K562 (cell line): ENCODE measurements around the gene DNAH9. TPM values are rescaled to one million over a fixed set of nuclear protein-coding genes. Genes with fewer than 3 reads are reported as not detected.

Source experiments
- ATAC-seq: fragments of 200-7000 bp; cut with Tn5 transposase; 3 replicates; pipeline ENCODE4 v1.9.1; 2020; ENCODE audit warnings: moderate library complexity
- BruUV-seq: library from RNA; stranded (reverse); fragments of 400-500 nt; replicated peaks from 2 replicates; lab custom pipeline; 2021; lab: Mats Ljungman, UMichigan
- CTCF ChIA-PET: fragments of 300-600 bp; formaldehyde crosslinking; extraction: SDS; loops from one replicate; lab custom pipeline; 2021; ENCODE audit warnings: low intra/inter-chr PET ratio; lab: Yijun Ruan, JAX
- POLR2A ChIA-PET: fragments of 300-600, 350-650 bp; sonication (Branson Sonifier 250); formaldehyde crosslinking; extraction: SDS; loops from one replicate; lab custom pipeline; 2021; ENCODE audit warnings: antibody characterized with exemption, inconsistent platforms; lab: Yijun Ruan, JAX
- DNase-seq, 4 experiments: peaks; one replicate each; pipeline versions ENCODE4 v3.0.0 to v3.0.0-alpha.2; 2011 to 2018; ENCODE audit warnings: low spot score in 3 of 4, mixed read lengths in 3 of 4; ENCODE audit errors: extremely low read depth in 1 of 4
- FAIRE-seq: peaks from 2 replicates; lab custom pipeline; 2011; peaks lifted over from hg19 to GRCh38; lab: Jason Lieb, UNC
- H2AFZ ChIP-seq: 2 replicates; pipeline ENCODE4 v1.6.0; 2011; ENCODE audit warnings: low read depth, low read length, control low read depth, inconsistent platforms
- H3K27ac ChIP-seq: fragments of 200-600 bp; 3 replicates; pipeline ENCODE4 v1.8.0; 2011; ENCODE audit warnings: low read depth, mild to moderate bottlenecking, control low read depth, inconsistent platforms, low read length, moderate library complexity, mixed read lengths; ENCODE audit errors: extremely low read depth
- H3K27me3 ChIP-seq, 2 experiments: fragments of 300-600 bp in 1 of 2; 2 replicates in 1 of 2; 3 replicates in 1 of 2; pipeline versions ENCODE4 v1.6.0 to v1.8.0; 2011; ENCODE audit warnings: inconsistent platforms in 2 of 2, low read length in 2 of 2, mild to moderate bottlenecking in 1 of 2, mixed read lengths in 1 of 2, moderate library complexity in 1 of 2; ENCODE audit not compliant: control insufficient read depth in 2 of 2, insufficient read depth in 2 of 2
- H3K36me3 ChIP-seq: fragments of 300-600 bp; 3 replicates; pipeline ENCODE4 v1.8.0; 2011; ENCODE audit warnings: mild to moderate bottlenecking, low read length, inconsistent platforms; ENCODE audit not compliant: control insufficient read depth, insufficient read depth
- H3K4me1 ChIP-seq, 2 experiments: fragments of 200-600 bp in 1 of 2; replicated peaks in 1 of 2; 2 replicates in 1 of 2; 3 replicates in 1 of 2; pipeline versions ENCODE4 v1.5.1 to v1.8.0; 2011; ENCODE audit warnings: inconsistent platforms in 2 of 2, low read length in 2 of 2, mild to moderate bottlenecking in 1 of 2, mixed read lengths in 1 of 2, moderate library complexity in 1 of 2; ENCODE audit not compliant: control insufficient read depth in 2 of 2, insufficient read depth in 2 of 2
- H3K4me2 ChIP-seq: 2 replicates; pipeline ENCODE4 v1.6.1; 2011; ENCODE audit warnings: low read length, control low read depth, inconsistent platforms, mixed read lengths; ENCODE audit not compliant: insufficient read depth
- H3K4me3 ChIP-seq: fragments of 200-600 bp; sonication (generic), shearing (Covaris generic); 2 replicates; pipeline ENCODE4 v1.5.1; 2016; ENCODE audit warnings: control low read depth, inconsistent platforms
- H3K79me2 ChIP-seq: fragments of 200-600 bp; 3 replicates; pipeline ENCODE4 v1.8.0; 2011; ENCODE audit warnings: low read length, inconsistent platforms; ENCODE audit not compliant: control insufficient read depth, insufficient read depth
- H3K9ac ChIP-seq, 2 experiments: 2 replicates each; pipeline versions ENCODE4 v1.6.0 to v1.6.1; 2011; ENCODE audit warnings: low read depth in 2 of 2, low read length in 2 of 2, control low read depth in 1 of 2, inconsistent platforms in 1 of 2, mild to moderate bottlenecking in 1 of 2, mixed read lengths in 1 of 2; ENCODE audit not compliant: insufficient read depth in 1 of 2
- H3K9me1 ChIP-seq: one replicate; pipeline ENCODE4 v1.6.0; 2011; ENCODE audit warnings: inconsistent platforms, mild to moderate bottlenecking, low read length, moderate library complexity; ENCODE audit not compliant: control insufficient read depth, insufficient read depth
- H3K9me3 ChIP-seq: replicated peaks from 2 replicates; pipeline ENCODE4 v1.5.1; 2011; ENCODE audit warnings: low read depth, low read length, inconsistent platforms; ENCODE audit not compliant: control insufficient read depth, insufficient read depth
- H4K20me1 ChIP-seq: replicated peaks from 2 replicates; pipeline ENCODE4 v1.6.1; 2011; ENCODE audit warnings: low read length, inconsistent platforms, mixed read lengths; ENCODE audit not compliant: control insufficient read depth, insufficient read depth
- ARNT ChIP-seq, 2 experiments: fragments of 450-650 bp; IDR thresholded peaks; 2 replicates each; pipeline ENCODE4 v1.6.1; 2016; ENCODE audit warnings: mild to moderate bottlenecking in 1 of 2
- BCL6 ChIP-seq: fragments of 250-450 bp; sonication (Bioruptor Pico); IDR thresholded peaks from 2 replicates; pipeline ENCODE4 v1.4.0; 2020
- CBX5 ChIP-seq: IDR thresholded peaks from 2 replicates; pipeline ENCODE4 v1.6.1; 2014; ENCODE audit warnings: low read depth, borderline replicate concordance
- CC2D1A ChIP-seq: fragments of 450-650 bp; IDR thresholded peaks from 2 replicates; pipeline ENCODE4 v1.6.1; 2017; ENCODE audit warnings: mild to moderate bottlenecking
- CHD1 ChIP-seq: fragments of 200-600 bp; sonication (generic); IDR thresholded peaks from one replicate; pipeline ENCODE4 v1.6.1; 2012; ENCODE audit warnings: mild to moderate bottlenecking, moderate library complexity, low read length, inconsistent platforms
- FOXP1 ChIP-seq: sonication (generic); formaldehyde crosslinking; IDR thresholded peaks from 2 replicates; pipeline ENCODE4 v1.8.0; 2022; ENCODE audit warnings: mild to moderate bottlenecking, missing genetic modification reagents
- FUS ChIP-seq: fragments of 200-400 bp; formaldehyde crosslinking; optimal IDR thresholded peaks from 2 replicates; pipeline ENCODE3; 2017; ENCODE audit warnings: low read depth, low read length
- KLF16 ChIP-seq: IDR thresholded peaks from 2 replicates; pipeline ENCODE4 v1.6.1; 2016; ENCODE audit warnings: antibody characterized with exemption
- L3MBTL2 ChIP-seq: fragments of 450-650 bp; IDR thresholded peaks from 2 replicates; pipeline ENCODE4 v1.6.1; 2016; ENCODE audit warnings: mild to moderate bottlenecking, moderate library complexity
- NCOA4 ChIP-seq: fragments of 450-650 bp; IDR thresholded peaks from 2 replicates; pipeline ENCODE4 v1.6.1; 2018; ENCODE audit warnings: mild to moderate bottlenecking; ENCODE audit not compliant: partially characterized antibody
- SRSF9 ChIP-seq: fragments of 200-400 bp; formaldehyde crosslinking; IDR thresholded peaks from 2 replicates; pipeline ENCODE4 v1.6.1; 2017; ENCODE audit warnings: low read depth, low read length, borderline replicate concordance
- XRCC3 ChIP-seq: fragments of 450-650 bp; IDR thresholded peaks from 2 replicates; pipeline ENCODE4 v1.6.1; 2017; ENCODE audit warnings: mild to moderate bottlenecking, moderate library complexity
- ZNF175 ChIP-seq: fragments of 200-800 bp; sonication (Bioruptor generic); IDR thresholded peaks from 2 replicates; pipeline ENCODE4 v1.6.1; 2016; ENCODE audit warnings: low read depth, mild to moderate bottlenecking, missing genetic modification characterization, missing compliant biosample characterization
- ZNF551 ChIP-seq: fragments of 250-450 bp; sonication (Bioruptor Pico); IDR thresholded peaks from 2 replicates; pipeline ENCODE4 v1.5.0; 2021; ENCODE audit warnings: mild to moderate bottlenecking, moderate library complexity
- ZNF586 ChIP-seq: fragments of 450-650 bp; formaldehyde crosslinking; conservative IDR thresholded peaks from 2 replicates; pipeline ENCODE4 v1.4.0; 2020; ENCODE audit warnings: mild to moderate bottlenecking, moderate library complexity
- ZNF589 ChIP-seq: fragments of 200-800 bp; sonication (Bioruptor generic); IDR thresholded peaks from 2 replicates; pipeline ENCODE4 v1.6.1; 2016; ENCODE audit warnings: low read depth, missing genetic modification characterization, missing compliant biosample characterization
- in situ Hi-C: fragments of 300-500 bp; cut with MboI; formaldehyde crosslinking; loops from 4 replicates; pipeline ENCODE4 v1.15.0; 2018; ENCODE audit warnings: inconsistent platforms, mixed read lengths
- intact Hi-C: fragments of 100-400 bp; cut with micrococcal nuclease; formaldehyde crosslinking; loops from 2 replicates; pipeline ENCODE4 v1.14.2; 2022
- polyA plus RNA-seq, 8 experiments: library from polyadenylated mRNA; depleted of rRNA in 4 of 8; stranded (reverse) in 5 of 8; unstranded in 3 of 8; fragments of >200 nt; fragmentation: Nextera tagmentation in 2 of 8; fragmentation: Illumina TruSeq in 1 of 8; extraction: Ambion mirVana in 2 of 8; extraction: Trizol in 1 of 8; gene quantifications; 2 replicates each; pipeline versions ENCODE4 v1.2.1 to v1.2.3, GENCODE V29; 2011 to 2014; ENCODE audit warnings: inconsistent platforms in 1 of 8, missing spikeins in 1 of 8
- total RNA-seq, 7 experiments: library from RNA; depleted of rRNA in 6 of 7; stranded (reverse); fragments of >200 nt in 6 of 7; fragmentation: Illumina TruSeq in 2 of 7; extraction: Trizol in 2 of 7; gene quantifications; 2 replicates each; pipeline versions ENCODE4 v1.2.1 to v1.2.3, GENCODE V29; 2011 to 2021; ENCODE audit warnings: low replicate concordance in 1 of 7
- TF ChIP-seq, protein P1 (sequence below): sonication (generic); formaldehyde crosslinking; IDR thresholded peaks from 2 replicates; pipeline ENCODE4 v1.8.1; 2023; ENCODE audit warnings: mild to moderate bottlenecking, missing genetic modification reagents, moderate library complexity
- TF ChIP-seq, protein P2 (sequence below): fragments of 450-650 bp; IDR thresholded peaks from 2 replicates; pipeline ENCODE4 v1.6.1; 2016; ENCODE audit warnings: antibody characterized with exemption

Gene DNAH9
- total and polyA plus RNA-seq, 9 of the 15 experiments (the other 6 are each of a cell fraction or from before 2014, with no cell fraction given): not detected

DNA sequence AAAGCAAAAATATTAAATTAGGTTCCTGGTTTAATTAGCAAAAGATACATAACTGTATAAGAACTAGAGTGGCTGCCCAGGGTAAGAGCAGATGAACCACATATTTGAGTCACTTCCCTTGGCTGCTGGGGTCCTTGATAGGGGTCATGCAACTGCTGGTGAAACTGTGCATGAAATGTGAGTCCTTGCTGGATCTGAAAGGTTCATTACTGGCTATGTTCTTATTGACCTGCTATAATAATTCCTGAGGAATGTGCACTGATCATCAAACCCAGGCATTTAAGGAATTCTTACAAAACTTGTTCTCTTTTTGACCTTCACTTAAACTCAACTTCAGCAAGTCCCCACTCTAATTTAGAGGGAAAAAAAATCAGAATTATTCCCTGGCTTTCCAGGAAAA is 215.6 kb downstream of the DNAH9 start:
- Histone ChIP-seq H2AFZ (no peak overlapping the region), H3K4me1 (no peaks in the 10 kb centered on the region), H3K36me3 (no peaks in the 10 kb centered on the region), H3K9ac (no peak overlapping the region), H3K4me2 (no peak overlapping the region), H3K27ac (no peak overlapping the region), H3K9me1 (no peaks in the 10 kb centered on the region), H3K9me3 (no peaks in the 10 kb centered on the region), H3K4me3 (no peak overlapping the region), H3K27me3 (no peaks in the 10 kb centered on the region; a peak in 1 of 5 replicates), H3K79me2 (no peaks in the 10 kb centered on the region), H4K20me1 (no peaks in the 10 kb centered on the region)
- CTCF ChIA-PET: no interaction called here
- intact Hi-C loops (no loop called here), in situ Hi-C loops (no loop called here)
- ATAC-seq: no peak
- DNase-seq: no peak
- no TSS peak for BruUV-seq
- FAIRE-seq: no peak
- TF ChIP-seq ZNF586 (CRISPR knock-in tag): no peak
- TF ChIP-seq, protein P1, sequence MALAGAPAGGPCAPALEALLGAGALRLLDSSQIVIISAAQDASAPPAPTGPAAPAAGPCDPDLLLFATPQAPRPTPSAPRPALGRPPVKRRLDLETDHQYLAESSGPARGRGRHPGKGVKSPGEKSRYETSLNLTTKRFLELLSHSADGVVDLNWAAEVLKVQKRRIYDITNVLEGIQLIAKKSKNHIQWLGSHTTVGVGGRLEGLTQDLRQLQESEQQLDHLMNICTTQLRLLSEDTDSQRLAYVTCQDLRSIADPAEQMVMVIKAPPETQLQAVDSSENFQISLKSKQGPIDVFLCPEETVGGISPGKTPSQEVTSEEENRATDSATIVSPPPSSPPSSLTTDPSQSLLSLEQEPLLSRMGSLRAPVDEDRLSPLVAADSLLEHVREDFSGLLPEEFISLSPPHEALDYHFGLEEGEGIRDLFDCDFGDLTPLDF (CRISPR knock-in tag): no peak
- TF ChIP-seq SRSF9: no peak
- no peak for TF ChIP-seq CBX5
- no peak for TF ChIP-seq BCL6 (CRISPR knock-in tag)
- no peak for TF ChIP-seq ZNF551 (CRISPR knock-in tag)
- no peak for TF ChIP-seq KLF16
- TF ChIP-seq FUS: no peak
- TF ChIP-seq FOXP1: no peak
- no peak for TF ChIP-seq ARNT (IDR thresholded peaks at IDR 0.05)
- no peak for TF ChIP-seq ZNF175
- no peak for TF ChIP-seq CHD1
- TF ChIP-seq, protein P2, sequence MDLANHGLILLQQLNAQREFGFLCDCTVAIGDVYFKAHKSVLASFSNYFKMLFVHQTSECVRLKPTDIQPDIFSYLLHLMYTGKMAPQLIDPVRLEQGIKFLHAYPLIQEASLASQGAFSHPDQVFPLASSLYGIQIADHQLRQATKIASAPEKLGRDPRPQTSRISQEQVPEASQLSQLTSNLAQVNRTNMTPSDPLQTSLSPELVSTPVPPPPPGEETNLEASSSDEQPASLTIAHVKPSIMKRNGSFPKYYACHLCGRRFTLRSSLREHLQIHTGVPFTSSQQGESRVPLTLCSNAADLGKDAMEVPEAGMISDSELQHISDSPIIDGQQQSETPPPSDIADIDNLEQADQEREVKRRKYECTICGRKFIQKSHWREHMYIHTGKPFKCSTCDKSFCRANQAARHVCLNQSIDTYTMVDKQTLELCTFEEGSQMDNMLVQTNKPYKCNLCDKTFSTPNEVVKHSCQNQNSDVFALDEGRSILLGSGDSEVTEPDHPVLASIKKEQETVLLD: no peak
- TF ChIP-seq XRCC3: no peak
- TF ChIP-seq CC2D1A: no peak
- no peak for TF ChIP-seq ZNF589 (CRISPR knock-in tag)
- no peak for TF ChIP-seq L3MBTL2
- TF ChIP-seq NCOA4: no peak
- POLR2A ChIA-PET: no interaction called here
